DOHH2 (cell line): ENCODE results near the gene MTPN.

Experiments used
- H3F3A ChIP-seq: fragments of 200-600 bp; sonication (generic), shearing (Covaris generic); 2 replicates; pipeline ENCODE4 v1.6.0; 2016; ENCODE audit warnings: antibody characterized with exemption, mild to moderate bottlenecking; ENCODE audit not compliant: control insufficient read depth, insufficient read depth
- H3K27ac ChIP-seq: fragments of 200-600 bp; sonication (generic); 2 replicates; pipeline ENCODE4 v1.5.1; 2014; ENCODE audit warnings: low read depth, mild to moderate bottlenecking, low read length, moderate library complexity
- H3K27me3 ChIP-seq: fragments of 200-600 bp; sonication (generic); 2 replicates; pipeline ENCODE4 v1.6.1; 2014; ENCODE audit warnings: mild to moderate bottlenecking, low read length, mixed read lengths; ENCODE audit not compliant: control insufficient read depth
- H3K36me3 ChIP-seq: fragments of 200-600 bp; sonication (generic); 2 replicates; pipeline ENCODE4 v1.6.1; 2014; ENCODE audit warnings: mild to moderate bottlenecking, low read length, moderate library complexity, mixed read lengths; ENCODE audit not compliant: control insufficient read depth
- H3K4me1 ChIP-seq: fragments of 200-600 bp; sonication (generic); 2 replicates; pipeline ENCODE4 v1.6.1; 2014; ENCODE audit warnings: mild to moderate bottlenecking, low read length, mixed read lengths; ENCODE audit not compliant: control insufficient read depth
- H3K4me2 ChIP-seq: fragments of 200-600 bp; sonication (generic); 2 replicates; pipeline ENCODE4 v1.6.0; 2014; ENCODE audit warnings: mild to moderate bottlenecking, low read length, moderate library complexity
- H3K4me3 ChIP-seq: fragments of 200-600 bp; sonication (generic); 2 replicates; pipeline ENCODE4 v1.5.1; 2014; ENCODE audit warnings: mild to moderate bottlenecking, low read length, mixed read lengths
- H3K79me2 ChIP-seq: fragments of 200-600 bp; sonication (generic); 2 replicates; pipeline ENCODE4 v1.6.1; 2014; ENCODE audit warnings: mild to moderate bottlenecking, low read length, mixed read lengths; ENCODE audit not compliant: control insufficient read depth
- H3K9me2 ChIP-seq: fragments of 200-600 bp; sonication (generic); replicated peaks from 2 replicates; pipeline ENCODE4 v1.6.1; 2014; ENCODE audit warnings: mild to moderate bottlenecking, low read length, mixed read lengths; ENCODE audit not compliant: control insufficient read depth
- H3K9me3 ChIP-seq: fragments of 200-600 bp; sonication (generic); 2 replicates; pipeline ENCODE4 v1.6.1; 2014; ENCODE audit warnings: antibody characterized with exemption, low read length, mixed read lengths; ENCODE audit not compliant: control insufficient read depth, insufficient read depth
- H4K20me1 ChIP-seq: fragments of 200-600 bp; sonication (generic); 2 replicates; pipeline ENCODE4 v1.6.0; 2014; ENCODE audit warnings: low read depth, mild to moderate bottlenecking, antibody characterized with exemption, low read length, moderate library complexity; ENCODE audit not compliant: control insufficient read depth, insufficient read depth
- EZH2phosphoT487 ChIP-seq: fragments of 200-600 bp; sonication (generic); IDR thresholded peaks from 2 replicates; pipeline ENCODE4 v1.6.1; 2017; ENCODE audit warnings: borderline replicate concordance, mild to moderate bottlenecking, antibody characterized with exemption, low read length, moderate library complexity, mixed read lengths
- TF ChIP-seq, protein P1 (sequence below): fragments of 200-600 bp; sonication (generic); IDR thresholded peaks from one replicate; pipeline ENCODE4 v1.5.1; 2014; ENCODE audit warnings: antibody characterized with exemption, mild to moderate bottlenecking, low read depth, low read length; ENCODE audit not compliant: poor library complexity, severe bottlenecking

Gene MTPN

DNA sequence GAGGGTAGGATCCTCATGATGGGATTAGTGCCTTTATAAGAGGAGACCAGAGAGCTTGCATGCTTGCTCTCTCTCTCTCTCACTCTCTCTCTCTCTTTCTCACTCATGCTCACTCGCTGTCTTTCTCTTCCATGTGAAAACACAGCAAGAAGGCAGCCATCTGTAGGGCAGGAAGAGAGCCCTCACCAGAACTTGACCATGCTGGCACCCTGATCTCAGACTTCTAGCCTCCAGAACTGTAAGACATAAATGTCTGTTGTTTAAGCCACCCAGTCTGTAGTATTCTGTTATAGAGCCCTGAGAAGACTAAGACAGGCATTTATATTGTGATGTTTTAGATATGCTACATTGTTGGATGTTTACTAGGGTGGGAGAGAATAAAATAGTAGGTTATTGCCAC, 43.4 kb upstream of the MTPN start:
- no peak overlapping the region for H3K4me2 ChIP-seq
- H3K9me2 ChIP-seq: no peaks in the 10 kb centered on the region
- no peak overlapping the region for H3K27ac ChIP-seq
- TF ChIP-seq, protein P1, sequence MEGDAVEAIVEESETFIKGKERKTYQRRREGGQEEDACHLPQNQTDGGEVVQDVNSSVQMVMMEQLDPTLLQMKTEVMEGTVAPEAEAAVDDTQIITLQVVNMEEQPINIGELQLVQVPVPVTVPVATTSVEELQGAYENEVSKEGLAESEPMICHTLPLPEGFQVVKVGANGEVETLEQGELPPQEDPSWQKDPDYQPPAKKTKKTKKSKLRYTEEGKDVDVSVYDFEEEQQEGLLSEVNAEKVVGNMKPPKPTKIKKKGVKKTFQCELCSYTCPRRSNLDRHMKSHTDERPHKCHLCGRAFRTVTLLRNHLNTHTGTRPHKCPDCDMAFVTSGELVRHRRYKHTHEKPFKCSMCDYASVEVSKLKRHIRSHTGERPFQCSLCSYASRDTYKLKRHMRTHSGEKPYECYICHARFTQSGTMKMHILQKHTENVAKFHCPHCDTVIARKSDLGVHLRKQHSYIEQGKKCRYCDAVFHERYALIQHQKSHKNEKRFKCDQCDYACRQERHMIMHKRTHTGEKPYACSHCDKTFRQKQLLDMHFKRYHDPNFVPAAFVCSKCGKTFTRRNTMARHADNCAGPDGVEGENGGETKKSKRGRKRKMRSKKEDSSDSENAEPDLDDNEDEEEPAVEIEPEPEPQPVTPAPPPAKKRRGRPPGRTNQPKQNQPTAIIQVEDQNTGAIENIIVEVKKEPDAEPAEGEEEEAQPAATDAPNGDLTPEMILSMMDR: no peak
- TF ChIP-seq EZH2phosphoT487: no peak
- H3K9me3 ChIP-seq: no peaks in the 10 kb centered on the region
- no peaks in the 10 kb centered on the region for H3K79me2 ChIP-seq
- H3K4me1 ChIP-seq: no peaks in the 10 kb centered on the region
- H3K27me3 ChIP-seq: peaks cover 4% of the 10 kb centered on the region
- H4K20me1 ChIP-seq: no peaks in the 10 kb centered on the region
- H3K36me3 ChIP-seq: no peaks in the 10 kb centered on the region
- H3K4me3 ChIP-seq: no peak overlapping the region
- H3F3A ChIP-seq: no peaks in the 10 kb centered on the region

DNA sequence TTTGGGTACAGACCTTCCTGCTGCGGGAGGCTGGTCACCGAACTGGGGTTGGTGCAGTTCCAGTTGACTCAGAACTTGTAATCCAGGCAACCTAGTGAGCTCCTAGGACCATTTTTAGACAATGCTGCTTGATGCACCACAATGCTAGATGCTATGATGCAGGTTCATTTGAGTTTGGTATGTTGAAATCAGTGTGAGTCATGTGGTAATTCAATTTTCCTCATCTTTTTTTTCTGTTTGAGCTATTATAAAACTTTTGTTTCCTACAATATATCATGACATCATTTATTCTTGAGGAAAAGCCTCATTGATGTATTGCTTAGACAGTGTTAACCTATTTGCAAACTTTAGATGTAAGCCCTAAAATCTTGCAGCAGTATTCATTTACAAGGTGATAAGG, 40.9 kb upstream of the MTPN start:
- no peaks in the 10 kb centered on the region for H3K79me2 ChIP-seq
- TF ChIP-seq, protein P1: no peak
- no peak for TF ChIP-seq EZH2phosphoT487
- peaks cover 4% of the 10 kb centered on the region for H3K27me3 ChIP-seq

GRCh38 chr7:136016649-136017395, 39.7 kb upstream of the MTPN start:
- no peaks in the 10 kb centered on the region for H3K4me1 ChIP-seq
- H3K27me3 ChIP-seq: peaks cover 4% of the 10 kb centered on the region

More for the DNA sequence above, 40.9 kb upstream of the MTPN start:
- Histone ChIP-seq H3K9me3 (no peaks in the 10 kb centered on the region), H4K20me1 (no peaks in the 10 kb centered on the region), H3K4me1 (no peaks in the 10 kb centered on the region), H3K4me3 (no peak overlapping the region), H3K4me2 (no peak overlapping the region), H3K36me3 (no peaks in the 10 kb centered on the region), H3F3A (no peaks in the 10 kb centered on the region), H3K9me2 (no peaks in the 10 kb centered on the region), H3K27ac (no peak overlapping the region)

More at GRCh38 chr7:136016649-136017395, 39.7 kb upstream of the MTPN start:
- Histone ChIP-seq H3F3A (no peaks in the 10 kb centered on the region), H3K9me3 (no peaks in the 10 kb centered on the region), H3K9me2 (no peaks in the 10 kb centered on the region), H3K27ac (no peak overlapping the region), H3K79me2 (no peaks in the 10 kb centered on the region), H3K4me2 (no peak overlapping the region), H4K20me1 (no peaks in the 10 kb centered on the region), H3K36me3 (no peaks in the 10 kb centered on the region), H3K4me3 (no peak overlapping the region)
- TF ChIP-seq, protein P1: no peak
- no peak for TF ChIP-seq EZH2phosphoT487
